Astrocyte (in vitro differentiated cells and primary cell): ENCODE results near the gene CCR5.

Source experiments
- CTCF ChIP-seq: IDR thresholded peaks from 2 replicates; pipeline ENCODE4 v1.5.1; 2011; ENCODE audit warnings: low read depth, mild to moderate bottlenecking, inconsistent platforms, low read length, moderate library complexity; ENCODE audit not compliant: insufficient read depth
- EZH2 ChIP-seq: IDR thresholded peaks from 2 replicates; pipeline ENCODE4 v1.6.1; 2012; ENCODE audit warnings: mild to moderate bottlenecking, low read length, inconsistent platforms; ENCODE audit not compliant: insufficient read depth

DNA sequence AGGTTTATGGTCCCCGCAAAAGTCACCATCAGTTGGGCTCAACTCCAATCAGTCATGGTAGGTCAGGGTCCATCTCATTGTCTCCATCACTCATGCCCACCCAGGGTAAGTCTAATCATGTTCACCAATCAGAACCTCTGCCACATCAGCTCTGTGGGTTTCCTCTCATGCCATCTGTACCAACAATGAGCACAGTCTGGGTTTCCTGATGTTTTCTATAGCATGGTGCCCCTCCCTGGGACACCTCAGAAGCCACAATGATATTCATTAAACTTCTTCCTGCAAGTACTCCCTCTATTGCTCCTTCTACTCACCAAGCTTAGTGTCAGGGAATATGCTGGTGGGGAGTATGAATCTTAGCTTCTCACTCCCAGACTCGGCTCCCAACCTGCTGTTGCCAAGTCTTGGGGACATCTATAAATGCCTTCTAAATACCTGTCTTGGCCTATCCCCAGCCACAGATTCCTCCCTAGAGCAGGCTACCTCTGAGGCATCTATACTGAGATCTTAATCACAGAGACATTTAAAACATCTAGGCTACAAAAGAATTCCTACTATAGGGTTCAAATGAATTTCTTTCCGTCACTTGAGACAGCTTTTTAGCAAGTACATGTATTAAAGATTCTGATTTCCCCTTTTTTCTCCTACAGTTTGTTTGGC is 21.8 kb upstream of the CCR5 start:
- TF ChIP-seq CTCF (no peak), EZH2 (no peak)
